Muscle of leg (tissue), 11 donors: ENCODE measurements around the gene TMEM185B. TPM values are rescaled to one million over a fixed set of nuclear protein-coding genes. Genes with fewer than 3 reads are reported as not detected.
"Not testable (repeated sequence)": the region's sequence is repeated elsewhere in the genome, so short reads cannot be mapped to it uniquely, and the experiment has no call there.

Source experiments
- DNase-seq: peaks from one replicate; pipeline ENCODE4 v3.0.0; 2013
- H3K27ac ChIP-seq: one replicate; pipeline ENCODE4 v1.5.1; 2013; ENCODE audit warnings: mild to moderate bottlenecking, low read length, control low read depth
- H3K27me3 ChIP-seq: one replicate; pipeline ENCODE4 v1.6.1; 2013; ENCODE audit warnings: low read length; ENCODE audit not compliant: control insufficient read depth, insufficient read depth
- H3K36me3 ChIP-seq: one replicate; pipeline ENCODE4 v1.6.1; 2013; ENCODE audit warnings: low read length; ENCODE audit not compliant: control insufficient read depth, insufficient read depth
- H3K4me1 ChIP-seq: one replicate; pipeline ENCODE4 v1.6.1; 2013; ENCODE audit warnings: low read length; ENCODE audit not compliant: control insufficient read depth, insufficient read depth
- H3K4me3 ChIP-seq: one replicate; pipeline ENCODE4 v1.5.1; 2013; ENCODE audit warnings: low read length, control low read depth
- H3K9me3 ChIP-seq: replicated peaks from 2 replicates; pipeline ENCODE4 v1.6.1; 2013; ENCODE audit warnings: low read depth, low read length; ENCODE audit not compliant: control insufficient read depth
- WGBS: methylation state at CpG from one replicate; pipeline ENCODE4 v1.1.5; 2013; ENCODE audit warnings: missing lambda C conversion rate; ENCODE audit not compliant: insufficient coverage; 5-methylcytosine and 5-hydroxymethylcytosine counted together
- polyA plus RNA-seq, 8 donors: library from polyadenylated mRNA; unstranded; fragments of 120-200 nt; gene quantifications; one replicate each; pipeline versions ENCODE4 v1.2.1 to v1.2.3, GENCODE V29; 2013; ENCODE audit warnings: inconsistent platforms in 1 of 8, low replicate concordance in 1 of 8; ENCODE audit not compliant: insufficient read length in 8 of 8, insufficient read depth in 1 of 8
- total RNA-seq: library from RNA; stranded (reverse); fragments of 120-200 nt; gene quantifications from one replicate; pipeline ENCODE4 v1.2.4, GENCODE V29; 2013

Gene TMEM185B
- total and polyA plus RNA-seq, 9 donors: 8.9 to 17.3 (median 14.9) TPM

DNA sequence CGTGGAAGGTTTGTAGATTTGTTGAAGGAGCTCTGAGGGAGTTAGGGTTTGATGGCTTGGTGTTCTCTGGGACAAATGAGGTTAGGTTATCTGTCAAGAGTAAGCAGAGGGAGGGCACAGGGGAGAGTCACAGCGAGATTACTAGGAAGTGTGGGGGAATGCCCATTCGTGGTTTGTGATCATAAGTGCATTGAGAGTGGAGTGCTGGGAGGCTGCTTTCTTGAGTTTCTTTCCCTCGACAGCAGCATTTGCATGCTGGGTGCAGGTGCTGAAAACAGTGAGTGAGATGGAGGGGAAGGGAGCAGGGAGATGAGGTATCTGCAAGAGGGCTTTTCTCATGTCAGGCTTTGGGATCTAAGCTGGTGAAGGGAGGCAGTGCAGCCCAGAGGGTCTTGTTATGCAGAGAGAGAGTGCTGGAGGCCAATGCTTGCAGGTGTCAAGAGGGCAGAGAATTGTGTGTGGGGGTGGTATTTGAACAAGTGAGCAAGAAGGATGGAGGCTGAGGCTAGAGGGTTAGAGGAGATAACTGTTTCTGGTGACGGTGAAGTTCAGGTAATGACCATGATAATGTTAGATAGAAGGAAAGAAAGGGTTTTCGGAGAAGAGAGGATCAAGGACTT lies 38.3 kb upstream of the TMEM185B start:
- Histone ChIP-seq H3K27me3 (no peaks in the 10 kb centered on the region), H3K9me3 (peaks cover 8% of the 10 kb centered on the region), H3K27ac (no peak overlapping the region), H3K4me1 (no peaks in the 10 kb centered on the region), H3K4me3 (no peak overlapping the region), H3K36me3 (no peaks in the 10 kb centered on the region)
- WGBS: 89% methylated on average over 6 of the region's 6 CpGs
- DNase-seq: no peak

GRCh38 chr2:120260736-120261135 lies 37.5 kb upstream of the TMEM185B start:
- Histone ChIP-seq H3K27me3 (no peaks in the 10 kb centered on the region), H3K27ac (peak overlapping the region; percentile 47), H3K9me3 (peaks cover 8% of the 10 kb centered on the region), H3K4me3 (no peak overlapping the region), H3K36me3 (peaks cover 4% of the 10 kb centered on the region), H3K4me1 (no peaks in the 10 kb centered on the region)
- 81% methylated on average over 3 of the region's 5 CpGs for WGBS
- no peak for DNase-seq

- H3K27me3 ChIP-seq, H3K36me3 ChIP-seq, H3K4me1 ChIP-seq, H3K4me3 ChIP-seq, H3K27ac ChIP-seq, DNase-seq, H3K9me3 ChIP-seq: not testable (repeated sequence)
- WGBS: 91% methylated on average over 6 of the region's 15 CpGs
These were observed 36.7 kb upstream of the TMEM185B start for GRCh38 chr2:120259939-120260338.

- Histone ChIP-seq H3K9me3 (peaks cover 8% of the 10 kb centered on the region), H3K4me3 (no peak overlapping the region), H3K36me3 (peaks cover 4% of the 10 kb centered on the region), H3K27me3 (no peaks in the 10 kb centered on the region), H3K27ac (no peak overlapping the region), H3K4me1 (peaks cover 8% of the 10 kb centered on the region)
- no peak for DNase-seq
- 93% methylated on average over 9 of the region's 9 CpGs for WGBS
These were observed 35.0 kb upstream of the TMEM185B start for GRCh38 chr2:120258196-120258595.

DNA sequence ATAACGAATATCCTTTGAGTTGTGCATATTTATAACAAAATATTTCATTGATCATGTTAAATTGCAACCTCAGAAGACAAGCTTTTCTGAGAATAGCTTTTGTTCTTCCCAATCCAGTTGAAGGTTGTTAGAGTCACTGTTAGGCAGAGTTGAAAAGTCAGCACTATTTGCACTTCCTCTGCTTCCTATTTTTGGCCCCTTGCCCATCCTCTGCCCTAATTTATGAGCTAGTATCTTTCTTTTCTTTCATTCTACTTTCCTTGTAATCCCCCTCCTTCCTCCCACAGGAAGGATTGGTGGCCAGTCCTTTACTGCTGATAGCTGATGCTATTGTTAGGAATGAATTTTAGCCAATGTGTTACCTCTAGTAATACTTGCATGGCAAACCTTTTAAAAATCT lies 34.3 kb upstream of the TMEM185B start:
- peak; percentile 54 for DNase-seq
- H3K36me3 ChIP-seq: peaks cover 4% of the 10 kb centered on the region
- H3K27ac ChIP-seq: no peak overlapping the region
- H3K27me3 ChIP-seq: no peaks in the 10 kb centered on the region
- no peak overlapping the region for H3K4me3 ChIP-seq
- H3K9me3 ChIP-seq: peaks cover 8% of the 10 kb centered on the region
- WGBS: no CpG with 5 or more reads among the region's 1 CpG
- H3K4me1 ChIP-seq: peaks cover 8% of the 10 kb centered on the region

- WGBS: no CpG with 5 or more reads among the region's 1 CpG
- peaks cover 8% of the 10 kb centered on the region for H3K9me3 ChIP-seq
- H3K4me1 ChIP-seq: peaks cover 12% of the 10 kb centered on the region
- DNase-seq: no peak
- no peaks in the 10 kb centered on the region for H3K27me3 ChIP-seq
- no peak overlapping the region for H3K4me3 ChIP-seq
- peaks cover 4% of the 10 kb centered on the region for H3K36me3 ChIP-seq
- no peak overlapping the region for H3K27ac ChIP-seq
These were observed 33.4 kb upstream of the TMEM185B start for GRCh38 chr2:120256651-120257000.

DNA sequence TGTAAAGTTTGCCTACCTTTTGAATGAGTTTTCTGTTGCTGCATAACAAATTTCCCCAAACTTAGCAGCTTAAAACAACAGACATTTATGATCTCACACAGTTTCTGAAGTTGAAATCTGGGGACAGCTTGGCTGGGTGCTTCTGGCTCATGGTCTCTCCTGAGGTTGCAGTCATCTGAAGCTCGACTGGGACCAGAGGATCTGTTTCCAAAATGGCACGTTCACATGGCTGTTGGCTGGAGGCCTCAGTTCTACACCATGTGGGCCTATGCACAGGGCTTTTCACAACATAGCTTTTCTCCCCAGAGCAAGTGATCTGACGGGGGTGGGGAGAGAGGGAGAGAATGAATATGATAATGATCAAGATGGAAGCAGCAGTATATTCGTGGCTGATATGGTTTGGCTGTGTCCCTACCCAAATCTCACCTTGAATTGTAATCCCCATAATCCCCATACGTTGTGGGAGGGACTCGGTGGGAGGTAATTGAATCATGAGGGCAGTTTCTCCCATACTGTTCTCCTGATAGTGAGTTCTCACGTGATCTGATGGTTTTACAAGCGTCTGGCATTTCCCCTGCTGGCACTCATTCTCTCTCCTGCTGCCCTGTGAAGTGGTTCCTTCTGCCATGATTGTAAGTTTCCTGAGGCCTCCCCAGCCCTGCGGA lies 32.9 kb upstream of the TMEM185B start:
- Histone ChIP-seq H3K9me3 (peaks cover 8% of the 10 kb centered on the region), H3K27me3 (peaks cover under 1% of the 10 kb centered on the region), H3K36me3 (peaks cover 4% of the 10 kb centered on the region), H3K4me1 (peaks cover 12% of the 10 kb centered on the region), H3K4me3 (no peak overlapping the region), H3K27ac (no peak overlapping the region)
- no peak for DNase-seq
- 74% methylated on average over 3 of the region's 9 CpGs for WGBS

DNA sequence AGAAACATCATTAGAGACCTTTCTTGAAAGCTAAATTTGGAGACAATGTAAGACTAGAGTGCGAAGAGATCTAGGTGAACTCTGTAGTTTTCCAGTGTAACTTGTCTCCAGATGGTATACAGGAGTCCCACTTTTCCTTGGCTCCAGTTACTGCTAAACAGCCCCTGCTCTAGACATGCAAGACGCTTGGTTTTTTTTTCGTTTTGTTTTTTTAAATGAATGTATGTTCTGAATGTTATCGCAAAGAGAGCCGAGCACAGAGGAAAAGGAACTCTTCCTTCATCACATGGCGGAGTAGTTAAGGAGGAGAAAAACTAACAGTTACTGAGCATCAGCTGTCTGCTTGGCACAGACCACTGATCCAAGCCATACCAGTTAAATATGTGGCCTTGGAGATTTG lies 31.9 kb upstream of the TMEM185B start:
- H3K27me3 ChIP-seq: peaks cover 8% of the 10 kb centered on the region
- no peak overlapping the region for H3K27ac ChIP-seq
- WGBS: no CpG with 5 or more reads among the region's 6 CpGs
- H3K36me3 ChIP-seq: peaks cover 4% of the 10 kb centered on the region
- DNase-seq: no peak
- peaks cover 1% of the 10 kb centered on the region for H3K9me3 ChIP-seq
- H3K4me3 ChIP-seq: no peak overlapping the region
- H3K4me1 ChIP-seq: peaks cover 12% of the 10 kb centered on the region

- WGBS: 53% methylated on average over 3 of the region's 8 CpGs
- peaks cover 8% of the 10 kb centered on the region for H3K27me3 ChIP-seq
- peak overlapping the region; percentile 89 for H3K27ac ChIP-seq
- H3K9me3 ChIP-seq: no peaks in the 10 kb centered on the region
- H3K4me3 ChIP-seq: peak overlapping the region; percentile 88
- DNase-seq: peak; percentile 20
- H3K36me3 ChIP-seq: peaks cover 4% of the 10 kb centered on the region
- H3K4me1 ChIP-seq: peaks cover 12% of the 10 kb centered on the region
These were observed 31.0 kb upstream of the TMEM185B start for GRCh38 chr2:120254178-120254577.

DNA sequence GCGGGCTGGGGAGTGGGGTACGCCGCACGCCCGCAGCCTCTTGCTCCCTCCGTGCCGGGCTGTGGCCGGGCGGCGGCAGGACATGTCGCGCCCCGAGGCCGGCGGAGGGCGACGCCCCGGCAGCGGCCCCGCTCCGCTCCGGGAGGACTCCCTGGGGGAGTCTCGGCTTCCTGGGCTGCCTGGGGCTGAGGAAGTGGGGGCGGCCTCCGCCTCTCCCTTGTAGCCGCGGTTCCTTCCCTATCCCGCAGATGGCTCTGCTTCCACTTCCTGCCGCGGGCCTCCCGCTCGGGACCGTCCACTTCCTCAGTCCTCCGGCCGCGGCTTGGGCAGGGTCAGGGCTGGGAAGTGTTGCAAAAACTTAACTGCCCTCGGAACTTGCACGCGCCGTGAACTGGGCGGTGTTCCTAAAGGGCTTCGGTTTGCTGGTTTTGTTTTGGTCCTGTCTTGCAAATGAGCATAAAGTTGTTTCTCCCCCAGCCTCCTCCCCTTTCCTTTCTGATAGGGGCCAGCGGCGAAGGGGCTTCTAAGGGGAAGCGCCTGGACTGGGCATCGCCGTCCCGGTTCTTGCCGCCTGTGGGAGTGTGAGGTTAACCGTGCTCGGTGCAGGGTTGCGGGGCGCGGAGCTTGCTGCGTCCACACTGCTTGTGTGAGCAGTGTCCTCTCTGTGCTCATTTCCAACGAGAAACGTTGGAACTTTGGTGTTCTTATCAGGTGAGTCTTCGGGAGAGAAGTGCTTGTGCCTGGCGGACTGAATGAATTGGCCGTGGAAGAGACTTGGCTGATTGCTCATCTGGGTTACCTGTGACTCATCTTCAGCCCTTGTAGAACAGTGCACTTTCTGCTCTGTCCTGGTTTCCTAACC lies 30.1 kb upstream of the TMEM185B start:
- Histone ChIP-seq H3K9me3 (no peaks in the 10 kb centered on the region), H3K27me3 (peaks cover 11% of the 10 kb centered on the region), H3K4me3 (peak overlapping the region; percentile 88), H3K36me3 (peaks cover 4% of the 10 kb centered on the region), H3K4me1 (peaks cover 12% of the 10 kb centered on the region), H3K27ac (peak overlapping the region; percentile 89)
- DNase-seq: peak; percentile 95
- WGBS: under 1% methylated on average over 55 of the region's 60 CpGs
